Stimulated activated CD4-positive, alpha-beta T cell treated with anti-CD3 and anti-CD28 coated beads, Interleukin-15, amount 100 ng/mL, for 24 hours (primary cell): ENCODE results near the gene MEGF11.

Experiments
- DNase-seq: peaks from one replicate; pipeline ENCODE4 v3.0.0-alpha.2; 2020

Gene MEGF11

GRCh38 chr15:65957451-65957850, 296.1 kb downstream of the MEGF11 start:
- no peak for DNase-seq

DNA sequence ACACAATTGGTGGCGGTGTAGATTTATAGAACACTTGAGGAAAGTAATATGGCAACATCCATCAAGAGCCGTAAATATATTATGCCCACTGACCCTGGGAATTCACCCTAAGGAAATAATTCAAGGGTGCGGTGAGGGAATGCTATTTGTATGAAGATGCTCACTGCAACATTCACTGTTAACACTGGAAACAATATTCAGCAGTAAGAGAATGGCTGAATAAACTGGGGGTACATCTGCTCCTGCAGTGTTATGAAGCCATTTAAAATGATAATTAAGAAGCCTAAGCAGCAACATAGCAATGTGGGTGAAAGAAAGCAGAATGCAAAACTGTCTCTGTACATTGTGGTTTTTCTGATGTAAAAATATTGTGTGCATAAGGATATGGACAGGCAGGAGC, 296.7 kb downstream of the MEGF11 start:
- DNase-seq = no peak

GRCh38 chr15:65956307-65956706, 297.2 kb downstream of the MEGF11 start:
- no peak for DNase-seq

GRCh38 chr15:65954289-65954741, 299.2 kb downstream of the MEGF11 start:
- DNase-seq = no peak

DNA sequence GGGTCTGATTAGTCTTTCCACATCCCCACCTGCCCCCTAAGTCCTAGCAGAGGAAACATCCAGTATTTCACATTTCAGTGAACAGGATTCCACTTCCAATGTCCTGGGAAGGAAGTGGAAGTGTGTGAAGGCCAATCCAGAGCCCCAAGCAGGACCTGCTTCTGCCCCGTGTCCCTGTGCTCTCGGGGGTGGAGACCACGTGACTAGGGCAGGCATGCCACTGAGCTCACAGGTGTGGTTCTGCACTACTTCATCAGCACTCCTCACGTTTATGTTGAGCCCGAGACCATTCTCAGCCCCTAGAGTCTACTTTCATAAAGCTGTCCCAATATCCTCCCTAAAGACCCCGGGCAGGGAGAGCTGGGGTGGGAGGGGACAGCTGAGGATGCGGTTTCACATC, 299.9 kb downstream of the MEGF11 start:
- no peak for DNase-seq

- no peak for DNase-seq
Observed at GRCh38 chr15:65952391-65953053, 301.0 kb downstream of the MEGF11 start.

DNA sequence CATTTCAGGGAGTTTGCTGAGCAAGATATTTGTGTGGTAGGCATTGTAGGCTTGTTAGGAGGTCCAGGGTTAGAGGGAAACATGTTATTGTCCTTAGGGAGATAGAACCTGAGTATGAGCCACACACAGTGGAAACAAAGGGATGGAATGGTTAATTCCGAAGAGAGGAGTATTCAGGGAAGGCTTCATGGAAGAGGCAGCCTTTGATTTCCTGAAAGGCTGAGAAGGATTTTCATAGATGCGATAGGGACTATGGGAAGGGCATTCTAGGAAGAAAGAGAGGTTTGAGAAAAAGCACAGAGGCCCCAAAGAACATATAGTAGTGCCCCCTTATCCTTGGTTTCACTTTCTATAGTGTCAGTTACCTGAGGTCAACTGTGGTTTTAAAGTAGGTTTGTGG, 302.5 kb downstream of the MEGF11 start:
- DNase-seq = no peak

- no peak for DNase-seq
Observed at GRCh38 chr15:65949491-65949890, 304.1 kb downstream of the MEGF11 start.

GRCh38 chr15:65949011-65949410, 304.5 kb downstream of the MEGF11 start:
- no peak for DNase-seq

DNA sequence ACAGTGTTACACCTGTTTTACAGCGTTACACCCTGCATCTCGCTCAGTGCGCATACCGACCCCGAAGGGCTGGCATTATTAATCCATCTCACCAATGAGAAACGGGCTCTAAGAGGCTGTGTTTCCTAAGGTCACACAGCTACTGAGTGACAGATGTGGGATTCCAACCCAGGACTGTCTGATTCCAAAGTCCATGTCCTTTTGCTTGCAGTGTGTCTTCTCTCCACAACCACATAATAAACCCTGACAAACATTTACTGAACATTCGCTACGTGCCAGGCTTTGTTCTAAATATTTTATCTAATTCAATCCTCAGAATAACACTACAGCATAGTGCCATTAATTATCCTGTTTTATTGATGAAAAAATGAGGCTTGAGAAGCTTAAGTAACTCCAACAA, 305.2 kb downstream of the MEGF11 start:
- DNase-seq = no peak

DNA sequence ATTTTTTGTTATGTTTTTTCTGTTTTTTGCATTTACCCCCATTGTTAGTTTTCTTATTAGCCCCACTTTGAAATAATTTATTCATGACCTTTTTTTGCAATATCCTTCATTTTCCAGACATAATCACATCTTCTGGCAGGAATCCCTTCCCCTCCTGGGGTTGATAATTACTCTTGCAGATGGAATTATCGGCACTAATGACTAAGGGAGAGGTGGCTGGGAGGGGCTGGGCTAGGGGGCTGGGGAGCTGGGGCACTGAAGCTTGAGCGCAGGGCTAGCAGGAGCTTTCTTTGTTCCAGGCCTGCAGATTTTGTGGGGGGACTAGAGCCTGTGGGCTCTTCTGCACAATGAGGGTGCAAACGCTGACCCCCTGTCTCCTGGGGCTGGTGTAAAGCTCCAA, 306.5 kb downstream of the MEGF11 start:
- DNase-seq = no peak

DNA sequence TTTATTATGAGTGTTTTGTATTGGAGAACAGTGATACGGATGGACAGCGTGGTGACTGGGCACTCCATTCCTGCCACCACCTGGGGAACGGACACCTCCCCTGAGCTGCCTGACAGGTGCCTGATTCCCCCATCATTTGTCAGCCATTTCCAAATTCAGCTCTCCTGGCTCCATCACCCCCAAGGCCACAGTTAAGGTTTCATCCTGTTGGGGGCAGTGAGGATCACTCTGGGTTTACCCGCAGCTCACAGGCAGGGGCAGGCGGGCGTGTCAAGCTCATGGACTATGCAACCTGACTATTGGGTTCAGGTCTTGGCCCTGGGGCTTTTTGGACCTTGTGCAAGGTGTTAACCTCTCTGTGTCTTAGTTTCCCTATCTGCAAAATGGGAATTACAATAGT, 307.9 kb downstream of the MEGF11 start:
- DNase-seq = no peak

DNA sequence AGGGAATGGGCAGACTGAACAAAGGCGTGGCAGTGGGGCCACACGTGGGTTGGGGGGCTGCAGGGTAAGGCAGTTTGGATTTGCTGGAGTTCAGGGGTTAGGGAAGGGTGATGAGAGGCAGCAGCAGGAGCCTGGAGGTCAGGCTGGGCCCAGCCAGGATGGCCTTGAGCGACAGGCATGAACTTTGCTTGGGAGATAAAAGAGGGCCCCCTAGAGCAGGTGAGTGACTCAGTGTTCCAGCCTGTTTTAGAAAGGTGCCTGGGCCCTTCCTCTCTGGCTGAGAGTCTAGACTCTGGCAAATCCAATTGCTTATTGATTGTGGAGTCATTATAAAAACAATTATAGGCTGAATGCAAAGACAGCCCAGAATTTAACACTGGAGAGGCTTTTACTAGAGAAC, 309.1 kb downstream of the MEGF11 start:
- no peak for DNase-seq

- DNase-seq = peak; percentile 8
Observed at GRCh38 chr15:65942436-65942835, 311.1 kb downstream of the MEGF11 start.

DNA sequence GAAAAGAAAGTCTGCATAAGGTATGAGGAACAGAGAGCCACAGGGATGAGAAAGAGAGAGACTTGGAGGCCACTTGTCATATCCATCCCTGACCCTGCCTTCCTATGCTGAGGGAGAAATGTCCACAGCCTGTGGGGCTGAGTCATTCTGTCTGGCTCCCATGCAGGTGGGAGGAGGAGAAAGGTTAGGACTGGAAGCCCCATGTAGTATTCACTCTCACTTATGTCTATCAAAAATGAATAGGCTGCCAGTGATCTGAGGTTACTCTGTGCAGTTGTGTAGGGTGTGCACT, 313.0 kb downstream of the MEGF11 start:
- DNase-seq = no peak

DNA sequence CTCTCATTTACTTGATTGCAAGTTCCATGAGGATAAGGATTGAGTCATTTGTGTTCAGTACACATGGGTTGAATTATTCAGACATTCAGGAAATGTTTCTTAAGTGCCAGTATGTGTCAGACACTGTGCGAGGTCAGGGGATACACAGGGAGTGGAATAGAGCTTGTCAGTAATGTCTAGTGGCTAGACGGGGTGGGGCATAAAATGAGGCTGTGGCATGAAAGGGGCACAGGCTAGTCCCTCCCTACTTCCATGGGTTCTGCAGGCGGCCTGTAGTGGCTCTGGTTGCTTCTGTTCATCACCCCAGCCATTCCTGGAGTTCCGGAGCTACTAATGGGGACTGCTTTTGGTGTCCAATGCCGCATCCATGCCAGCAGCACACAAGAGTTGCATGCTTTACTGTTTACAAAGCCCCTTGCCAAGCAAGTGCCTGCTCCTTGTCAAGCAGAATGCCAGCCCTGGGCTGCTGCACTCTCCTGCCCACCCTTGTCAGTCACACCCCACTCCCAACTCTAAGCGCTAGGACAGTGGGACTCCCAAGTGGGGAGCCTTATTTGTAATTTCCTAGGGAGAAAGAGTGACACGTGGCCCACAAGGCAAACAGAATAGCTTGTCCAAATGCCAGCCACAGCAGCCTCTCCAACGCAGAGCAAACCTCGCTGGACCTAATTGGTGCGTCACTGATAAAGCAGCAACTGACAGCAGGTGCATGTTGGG, 313.5 kb downstream of the MEGF11 start:
- no peak for DNase-seq

DNA sequence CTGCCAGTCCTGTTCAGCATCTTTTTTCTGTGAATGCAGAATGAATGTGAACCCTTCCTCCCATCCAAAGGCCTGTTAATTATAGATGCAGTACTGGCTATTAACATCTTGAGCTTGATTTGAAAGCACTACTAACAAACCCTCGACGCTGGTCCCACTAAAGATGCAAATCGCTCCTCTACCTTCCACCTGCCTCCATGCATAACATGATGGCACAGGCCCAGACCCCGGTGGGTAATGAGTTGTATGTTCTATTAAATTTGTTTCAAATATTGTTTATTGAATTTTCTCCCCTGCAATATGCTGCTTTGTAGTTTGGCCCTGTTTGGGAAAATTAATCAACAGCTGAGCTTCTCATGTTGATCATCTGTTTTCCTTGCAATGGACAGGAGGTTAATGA, 314.9 kb downstream of the MEGF11 start:
- DNase-seq = no peak

- DNase-seq = no peak
Observed at GRCh38 chr15:65937476-65937875, 316.1 kb downstream of the MEGF11 start.

GRCh38 chr15:65937054-65937453, 316.5 kb downstream of the MEGF11 start:
- no peak for DNase-seq

DNA sequence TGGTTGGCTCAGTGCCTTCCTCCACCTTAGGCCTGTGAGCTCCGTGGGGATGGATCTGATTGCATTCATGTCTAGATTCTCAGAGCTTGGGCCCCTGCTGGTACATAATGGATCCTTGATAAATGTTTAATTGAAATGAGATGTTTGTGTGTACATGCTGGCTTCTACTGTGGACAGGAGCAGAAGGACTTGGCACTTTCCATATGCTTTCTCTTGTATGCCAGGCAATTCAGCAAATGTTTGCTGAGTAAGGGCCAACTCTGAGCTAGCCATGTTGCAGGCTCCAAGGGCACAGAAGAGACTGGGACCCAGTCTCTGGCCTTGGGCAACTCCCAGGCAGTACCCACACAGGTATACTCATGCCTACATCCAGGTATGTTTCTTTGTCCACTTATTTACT, 317.3 kb downstream of the MEGF11 start:
- no peak for DNase-seq

GRCh38 chr15:65935391-65935790, 318.2 kb downstream of the MEGF11 start:
- DNase-seq = no peak

- DNase-seq = no peak
Observed at GRCh38 chr15:65931221-65931620, 322.3 kb downstream of the MEGF11 start.

DNA sequence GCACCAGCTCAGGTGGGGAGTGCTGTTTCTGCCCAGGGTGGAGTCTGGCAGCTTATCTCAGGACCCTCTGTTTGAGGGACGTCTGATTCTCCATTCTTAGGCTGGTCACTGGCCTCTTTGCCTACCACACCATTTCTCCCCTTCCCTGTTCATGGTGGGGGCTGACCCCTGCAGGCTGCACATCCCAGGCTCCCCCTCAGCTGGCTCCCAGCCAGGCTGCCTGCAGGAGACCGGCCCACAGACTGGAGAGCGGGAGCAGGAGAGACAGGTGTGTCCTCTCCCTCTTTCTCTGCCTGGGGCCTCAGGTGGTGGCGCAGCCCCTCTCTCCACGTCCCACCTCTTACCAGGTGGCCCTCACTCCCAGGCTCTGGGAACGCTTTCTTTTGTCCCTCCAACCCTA, 323.4 kb downstream of the MEGF11 start:
- DNase-seq = no peak

DNA sequence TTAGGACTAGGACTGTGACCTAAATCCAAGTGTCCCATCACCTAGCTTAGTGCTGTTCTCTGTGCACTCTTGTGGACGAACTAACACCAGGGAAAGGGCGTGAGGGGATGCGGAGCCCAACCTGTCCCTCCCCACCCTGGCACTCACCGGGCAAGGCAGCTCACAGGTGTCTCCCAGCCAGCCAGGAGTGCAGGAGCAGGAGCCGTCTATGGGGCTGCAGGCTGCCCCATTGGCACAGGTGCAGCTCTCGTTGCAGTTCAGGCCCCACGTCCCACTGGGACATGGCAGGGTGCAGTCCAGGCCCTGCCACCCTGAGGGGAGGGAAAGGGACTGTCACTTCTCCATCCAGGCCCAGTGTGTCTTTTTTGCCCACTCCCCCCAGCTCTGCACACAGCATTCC, 324.0 kb downstream of the MEGF11 start:
- no peak for DNase-seq

DNA sequence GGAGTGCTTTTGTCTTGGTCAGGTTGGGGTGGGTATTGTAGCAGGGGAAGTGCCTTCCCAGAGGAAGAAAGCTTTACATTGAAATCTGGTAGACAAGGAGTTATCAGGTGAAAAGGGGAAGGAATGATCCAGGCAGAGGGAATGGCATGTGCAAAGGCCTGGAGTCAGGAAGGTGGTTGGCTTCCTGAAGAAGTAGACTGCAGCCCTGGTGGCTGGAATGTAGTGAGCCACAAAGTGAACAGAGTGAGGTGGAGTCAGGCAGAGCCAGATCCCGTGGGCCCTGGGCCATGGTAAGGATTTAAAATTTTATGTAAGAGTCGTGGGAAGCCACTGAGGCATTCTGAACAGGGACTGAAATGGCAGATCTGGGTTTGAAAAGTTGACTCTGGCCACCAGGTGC, 326.0 kb downstream of the MEGF11 start:
- no peak for DNase-seq
